K562 (cell line): ENCODE data around the gene PERP. TPM values are rescaled to one million over a fixed set of nuclear protein-coding genes. Genes with fewer than 3 reads are reported as not detected.

ENCODE experiments used
- ATAC-seq: fragments of 200-7000 bp; cut with Tn5 transposase; 3 replicates; pipeline ENCODE4 v1.9.1; 2020; ENCODE audit warnings: moderate library complexity
- BruUV-seq: library from RNA; stranded (reverse); fragments of 400-500 nt; replicated peaks from 2 replicates; lab custom pipeline; 2021; lab: Mats Ljungman, UMichigan
- CTCF ChIA-PET: fragments of 300-600 bp; formaldehyde crosslinking; extraction: SDS; loops from one replicate; lab custom pipeline; 2021; ENCODE audit warnings: low intra/inter-chr PET ratio; lab: Yijun Ruan, JAX
- POLR2A ChIA-PET: fragments of 300-600, 350-650 bp; sonication (Branson Sonifier 250); formaldehyde crosslinking; extraction: SDS; loops from one replicate; lab custom pipeline; 2021; ENCODE audit warnings: antibody characterized with exemption, inconsistent platforms; lab: Yijun Ruan, JAX
- DNase-seq, 4 experiments: peaks; one replicate each; pipeline versions ENCODE4 v3.0.0 to v3.0.0-alpha.2; 2011 to 2018; ENCODE audit warnings: low spot score in 3 of 4, mixed read lengths in 3 of 4; ENCODE audit errors: extremely low read depth in 1 of 4
- FAIRE-seq: peaks from 2 replicates; lab custom pipeline; 2011; peaks lifted over from hg19 to GRCh38; lab: Jason Lieb, UNC
- H2AFZ ChIP-seq: 2 replicates; pipeline ENCODE4 v1.6.0; 2011; ENCODE audit warnings: low read depth, low read length, control low read depth, inconsistent platforms
- H3K27ac ChIP-seq: fragments of 200-600 bp; 3 replicates; pipeline ENCODE4 v1.8.0; 2011; ENCODE audit warnings: low read depth, mild to moderate bottlenecking, control low read depth, inconsistent platforms, low read length, moderate library complexity, mixed read lengths; ENCODE audit errors: extremely low read depth
- H3K27me3 ChIP-seq, 2 experiments: fragments of 300-600 bp in 1 of 2; 2 replicates in 1 of 2; 3 replicates in 1 of 2; pipeline versions ENCODE4 v1.6.0 to v1.8.0; 2011; ENCODE audit warnings: inconsistent platforms in 2 of 2, low read length in 2 of 2, mild to moderate bottlenecking in 1 of 2, mixed read lengths in 1 of 2, moderate library complexity in 1 of 2; ENCODE audit not compliant: control insufficient read depth in 2 of 2, insufficient read depth in 2 of 2
- H3K36me3 ChIP-seq: fragments of 300-600 bp; 3 replicates; pipeline ENCODE4 v1.8.0; 2011; ENCODE audit warnings: mild to moderate bottlenecking, low read length, inconsistent platforms; ENCODE audit not compliant: control insufficient read depth, insufficient read depth
- H3K4me1 ChIP-seq, 2 experiments: fragments of 200-600 bp in 1 of 2; replicated peaks in 1 of 2; 2 replicates in 1 of 2; 3 replicates in 1 of 2; pipeline versions ENCODE4 v1.5.1 to v1.8.0; 2011; ENCODE audit warnings: inconsistent platforms in 2 of 2, low read length in 2 of 2, mild to moderate bottlenecking in 1 of 2, mixed read lengths in 1 of 2, moderate library complexity in 1 of 2; ENCODE audit not compliant: control insufficient read depth in 2 of 2, insufficient read depth in 2 of 2
- H3K4me2 ChIP-seq: 2 replicates; pipeline ENCODE4 v1.6.1; 2011; ENCODE audit warnings: low read length, control low read depth, inconsistent platforms, mixed read lengths; ENCODE audit not compliant: insufficient read depth
- H3K4me3 ChIP-seq: fragments of 200-600 bp; sonication (generic), shearing (Covaris generic); 2 replicates; pipeline ENCODE4 v1.5.1; 2016; ENCODE audit warnings: control low read depth, inconsistent platforms
- H3K79me2 ChIP-seq: fragments of 200-600 bp; 3 replicates; pipeline ENCODE4 v1.8.0; 2011; ENCODE audit warnings: low read length, inconsistent platforms; ENCODE audit not compliant: control insufficient read depth, insufficient read depth
- H3K9ac ChIP-seq, 2 experiments: 2 replicates each; pipeline versions ENCODE4 v1.6.0 to v1.6.1; 2011; ENCODE audit warnings: low read depth in 2 of 2, low read length in 2 of 2, control low read depth in 1 of 2, inconsistent platforms in 1 of 2, mild to moderate bottlenecking in 1 of 2, mixed read lengths in 1 of 2; ENCODE audit not compliant: insufficient read depth in 1 of 2
- H3K9me1 ChIP-seq: one replicate; pipeline ENCODE4 v1.6.0; 2011; ENCODE audit warnings: inconsistent platforms, mild to moderate bottlenecking, low read length, moderate library complexity; ENCODE audit not compliant: control insufficient read depth, insufficient read depth
- H3K9me3 ChIP-seq: replicated peaks from 2 replicates; pipeline ENCODE4 v1.5.1; 2011; ENCODE audit warnings: low read depth, low read length, inconsistent platforms; ENCODE audit not compliant: control insufficient read depth, insufficient read depth
- H4K20me1 ChIP-seq: replicated peaks from 2 replicates; pipeline ENCODE4 v1.6.1; 2011; ENCODE audit warnings: low read length, inconsistent platforms, mixed read lengths; ENCODE audit not compliant: control insufficient read depth, insufficient read depth
- CXXC5 ChIP-seq: fragments of 250-450 bp; sonication (Bioruptor Pico); IDR thresholded peaks from 2 replicates; pipeline ENCODE4 v1.8.0; 2022; ENCODE audit warnings: inconsistent platforms, mild to moderate bottlenecking, moderate library complexity
- DNMT1 ChIP-seq: fragments of 450-650 bp; IDR thresholded peaks from 2 replicates; pipeline ENCODE4 v1.6.1; 2016; ENCODE audit warnings: antibody characterized with exemption, mild to moderate bottlenecking
- MTA2 ChIP-seq: fragments of 450-650 bp; IDR thresholded peaks from 2 replicates; pipeline ENCODE4 v1.6.1; 2016; ENCODE audit warnings: low read depth
- TGIF2 ChIP-seq: sonication (generic); formaldehyde crosslinking; IDR thresholded peaks from 2 replicates; pipeline ENCODE4 v1.8.1; 2022; ENCODE audit warnings: mild to moderate bottlenecking, missing genetic modification reagents, moderate library complexity
- WGBS: fragments of 100-300 bp; shearing (Covaris generic); methylation state at CpG from one replicate; pipeline ENCODE4 v1.1.6; 2016; ENCODE audit warnings: low coverage, mixed read lengths; ENCODE audit not compliant: insufficient coverage; ENCODE audit errors: missing lambda C conversion rate; 5-methylcytosine and 5-hydroxymethylcytosine counted together
- in situ Hi-C: fragments of 300-500 bp; cut with MboI; formaldehyde crosslinking; loops from 4 replicates; pipeline ENCODE4 v1.15.0; 2018; ENCODE audit warnings: inconsistent platforms, mixed read lengths
- intact Hi-C: fragments of 100-400 bp; cut with micrococcal nuclease; formaldehyde crosslinking; loops from 2 replicates; pipeline ENCODE4 v1.14.2; 2022
- polyA plus RNA-seq, 8 experiments: library from polyadenylated mRNA; depleted of rRNA in 4 of 8; stranded (reverse) in 5 of 8; unstranded in 3 of 8; fragments of >200 nt; fragmentation: Nextera tagmentation in 2 of 8; fragmentation: Illumina TruSeq in 1 of 8; extraction: Ambion mirVana in 2 of 8; extraction: Trizol in 1 of 8; gene quantifications; 2 replicates each; pipeline versions ENCODE4 v1.2.1 to v1.2.3, GENCODE V29; 2011 to 2014; ENCODE audit warnings: inconsistent platforms in 1 of 8, missing spikeins in 1 of 8
- total RNA-seq, 7 experiments: library from RNA; depleted of rRNA in 6 of 7; stranded (reverse); fragments of >200 nt in 6 of 7; fragmentation: Illumina TruSeq in 2 of 7; extraction: Trizol in 2 of 7; gene quantifications; 2 replicates each; pipeline versions ENCODE4 v1.2.1 to v1.2.3, GENCODE V29; 2011 to 2021; ENCODE audit warnings: low replicate concordance in 1 of 7
- TF ChIP-seq, protein P1 (sequence below): fragments of 450-650 bp; formaldehyde crosslinking; IDR thresholded peaks from 2 replicates; pipeline ENCODE4 v1.4.0; 2020; ENCODE audit warnings: mild to moderate bottlenecking, mixed read lengths
- TF ChIP-seq, protein P2 (sequence below): sonication (generic); formaldehyde crosslinking; IDR thresholded peaks from 2 replicates; pipeline ENCODE4 v1.8.1; 2023; ENCODE audit warnings: mild to moderate bottlenecking, missing genetic modification reagents, moderate library complexity
- TF ChIP-seq, protein P3 (sequence below): fragments of 450-650 bp; IDR thresholded peaks from 2 replicates; pipeline ENCODE4 v1.6.1; 2016; ENCODE audit warnings: mild to moderate bottlenecking, moderate library complexity

Gene PERP
- total and polyA plus RNA-seq, 9 of the 15 experiments (the other 6 are each of a cell fraction or from before 2014, with no cell fraction given) = 0.01 to 0.27 (median 0.05) TPM; not detected in 2

DNA sequence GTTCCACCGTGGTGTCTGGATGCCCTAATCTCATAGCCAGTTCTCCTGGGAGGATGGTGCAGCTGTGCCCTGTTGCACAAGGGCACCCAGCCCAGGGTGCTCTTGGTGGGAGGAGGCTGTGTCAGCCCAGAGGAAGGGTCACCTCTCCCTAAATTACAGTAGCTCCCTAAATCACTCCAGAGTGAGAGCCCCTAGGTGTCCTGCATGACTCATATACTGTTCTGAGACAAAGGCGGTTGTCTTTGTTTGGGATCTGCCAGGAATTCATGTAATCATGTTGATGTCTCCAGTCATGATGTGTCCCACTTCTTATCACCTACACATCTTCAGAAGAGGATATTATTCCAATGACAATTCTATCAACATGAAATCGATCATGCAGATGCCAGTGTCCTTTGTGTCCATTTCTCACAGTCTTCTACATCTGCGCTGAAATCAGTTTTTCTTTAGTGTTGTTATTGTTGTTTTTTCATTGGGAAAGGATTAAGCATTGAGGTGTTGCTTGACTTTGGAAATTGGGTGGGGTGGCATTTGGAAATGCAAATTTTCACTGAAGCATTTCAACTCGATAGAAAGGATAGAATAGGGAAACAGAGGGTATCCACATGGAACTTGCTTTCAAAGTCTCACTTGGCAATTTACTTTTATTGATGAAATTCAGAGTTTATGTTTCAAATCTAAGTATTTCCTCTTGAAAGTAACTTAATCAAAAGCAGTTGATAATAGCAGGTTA is 19.5 kb downstream of the PERP start:
- no peak for FAIRE-seq
- in situ Hi-C loops (no loop called here), intact Hi-C loops (no loop called here)
- WGBS = under 1% methylated on average over 5 of the region's 5 CpGs
- H3K9ac ChIP-seq = no peak overlapping the region
- TF ChIP-seq, protein P1, sequence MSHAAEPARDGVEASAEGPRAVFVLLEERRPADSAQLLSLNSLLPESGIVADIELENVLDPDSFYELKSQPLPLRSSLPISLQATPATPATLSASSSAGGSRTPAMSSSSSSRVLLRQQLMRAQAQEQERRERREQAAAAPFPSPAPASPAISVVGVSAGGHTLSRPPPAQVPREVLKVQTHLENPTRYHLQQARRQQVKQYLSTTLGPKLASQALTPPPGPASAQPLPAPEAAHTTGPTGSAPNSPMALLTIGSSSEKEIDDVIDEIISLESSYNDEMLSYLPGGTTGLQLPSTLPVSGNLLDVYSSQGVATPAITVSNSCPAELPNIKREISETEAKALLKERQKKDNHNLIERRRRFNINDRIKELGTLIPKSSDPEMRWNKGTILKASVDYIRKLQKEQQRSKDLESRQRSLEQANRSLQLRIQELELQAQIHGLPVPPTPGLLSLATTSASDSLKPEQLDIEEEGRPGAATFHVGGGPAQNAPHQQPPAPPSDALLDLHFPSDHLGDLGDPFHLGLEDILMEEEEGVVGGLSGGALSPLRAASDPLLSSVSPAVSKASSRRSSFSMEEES = no peak
- no peak for TF ChIP-seq DNMT1
- no peak for TF ChIP-seq TGIF2 (CRISPR knock-in tag)
- no peak for TF ChIP-seq CXXC5 (CRISPR knock-in tag)
- no peak for TF ChIP-seq MTA2
- TF ChIP-seq, protein P2, sequence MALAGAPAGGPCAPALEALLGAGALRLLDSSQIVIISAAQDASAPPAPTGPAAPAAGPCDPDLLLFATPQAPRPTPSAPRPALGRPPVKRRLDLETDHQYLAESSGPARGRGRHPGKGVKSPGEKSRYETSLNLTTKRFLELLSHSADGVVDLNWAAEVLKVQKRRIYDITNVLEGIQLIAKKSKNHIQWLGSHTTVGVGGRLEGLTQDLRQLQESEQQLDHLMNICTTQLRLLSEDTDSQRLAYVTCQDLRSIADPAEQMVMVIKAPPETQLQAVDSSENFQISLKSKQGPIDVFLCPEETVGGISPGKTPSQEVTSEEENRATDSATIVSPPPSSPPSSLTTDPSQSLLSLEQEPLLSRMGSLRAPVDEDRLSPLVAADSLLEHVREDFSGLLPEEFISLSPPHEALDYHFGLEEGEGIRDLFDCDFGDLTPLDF (CRISPR knock-in tag) = no peak
- TF ChIP-seq, protein P3, sequence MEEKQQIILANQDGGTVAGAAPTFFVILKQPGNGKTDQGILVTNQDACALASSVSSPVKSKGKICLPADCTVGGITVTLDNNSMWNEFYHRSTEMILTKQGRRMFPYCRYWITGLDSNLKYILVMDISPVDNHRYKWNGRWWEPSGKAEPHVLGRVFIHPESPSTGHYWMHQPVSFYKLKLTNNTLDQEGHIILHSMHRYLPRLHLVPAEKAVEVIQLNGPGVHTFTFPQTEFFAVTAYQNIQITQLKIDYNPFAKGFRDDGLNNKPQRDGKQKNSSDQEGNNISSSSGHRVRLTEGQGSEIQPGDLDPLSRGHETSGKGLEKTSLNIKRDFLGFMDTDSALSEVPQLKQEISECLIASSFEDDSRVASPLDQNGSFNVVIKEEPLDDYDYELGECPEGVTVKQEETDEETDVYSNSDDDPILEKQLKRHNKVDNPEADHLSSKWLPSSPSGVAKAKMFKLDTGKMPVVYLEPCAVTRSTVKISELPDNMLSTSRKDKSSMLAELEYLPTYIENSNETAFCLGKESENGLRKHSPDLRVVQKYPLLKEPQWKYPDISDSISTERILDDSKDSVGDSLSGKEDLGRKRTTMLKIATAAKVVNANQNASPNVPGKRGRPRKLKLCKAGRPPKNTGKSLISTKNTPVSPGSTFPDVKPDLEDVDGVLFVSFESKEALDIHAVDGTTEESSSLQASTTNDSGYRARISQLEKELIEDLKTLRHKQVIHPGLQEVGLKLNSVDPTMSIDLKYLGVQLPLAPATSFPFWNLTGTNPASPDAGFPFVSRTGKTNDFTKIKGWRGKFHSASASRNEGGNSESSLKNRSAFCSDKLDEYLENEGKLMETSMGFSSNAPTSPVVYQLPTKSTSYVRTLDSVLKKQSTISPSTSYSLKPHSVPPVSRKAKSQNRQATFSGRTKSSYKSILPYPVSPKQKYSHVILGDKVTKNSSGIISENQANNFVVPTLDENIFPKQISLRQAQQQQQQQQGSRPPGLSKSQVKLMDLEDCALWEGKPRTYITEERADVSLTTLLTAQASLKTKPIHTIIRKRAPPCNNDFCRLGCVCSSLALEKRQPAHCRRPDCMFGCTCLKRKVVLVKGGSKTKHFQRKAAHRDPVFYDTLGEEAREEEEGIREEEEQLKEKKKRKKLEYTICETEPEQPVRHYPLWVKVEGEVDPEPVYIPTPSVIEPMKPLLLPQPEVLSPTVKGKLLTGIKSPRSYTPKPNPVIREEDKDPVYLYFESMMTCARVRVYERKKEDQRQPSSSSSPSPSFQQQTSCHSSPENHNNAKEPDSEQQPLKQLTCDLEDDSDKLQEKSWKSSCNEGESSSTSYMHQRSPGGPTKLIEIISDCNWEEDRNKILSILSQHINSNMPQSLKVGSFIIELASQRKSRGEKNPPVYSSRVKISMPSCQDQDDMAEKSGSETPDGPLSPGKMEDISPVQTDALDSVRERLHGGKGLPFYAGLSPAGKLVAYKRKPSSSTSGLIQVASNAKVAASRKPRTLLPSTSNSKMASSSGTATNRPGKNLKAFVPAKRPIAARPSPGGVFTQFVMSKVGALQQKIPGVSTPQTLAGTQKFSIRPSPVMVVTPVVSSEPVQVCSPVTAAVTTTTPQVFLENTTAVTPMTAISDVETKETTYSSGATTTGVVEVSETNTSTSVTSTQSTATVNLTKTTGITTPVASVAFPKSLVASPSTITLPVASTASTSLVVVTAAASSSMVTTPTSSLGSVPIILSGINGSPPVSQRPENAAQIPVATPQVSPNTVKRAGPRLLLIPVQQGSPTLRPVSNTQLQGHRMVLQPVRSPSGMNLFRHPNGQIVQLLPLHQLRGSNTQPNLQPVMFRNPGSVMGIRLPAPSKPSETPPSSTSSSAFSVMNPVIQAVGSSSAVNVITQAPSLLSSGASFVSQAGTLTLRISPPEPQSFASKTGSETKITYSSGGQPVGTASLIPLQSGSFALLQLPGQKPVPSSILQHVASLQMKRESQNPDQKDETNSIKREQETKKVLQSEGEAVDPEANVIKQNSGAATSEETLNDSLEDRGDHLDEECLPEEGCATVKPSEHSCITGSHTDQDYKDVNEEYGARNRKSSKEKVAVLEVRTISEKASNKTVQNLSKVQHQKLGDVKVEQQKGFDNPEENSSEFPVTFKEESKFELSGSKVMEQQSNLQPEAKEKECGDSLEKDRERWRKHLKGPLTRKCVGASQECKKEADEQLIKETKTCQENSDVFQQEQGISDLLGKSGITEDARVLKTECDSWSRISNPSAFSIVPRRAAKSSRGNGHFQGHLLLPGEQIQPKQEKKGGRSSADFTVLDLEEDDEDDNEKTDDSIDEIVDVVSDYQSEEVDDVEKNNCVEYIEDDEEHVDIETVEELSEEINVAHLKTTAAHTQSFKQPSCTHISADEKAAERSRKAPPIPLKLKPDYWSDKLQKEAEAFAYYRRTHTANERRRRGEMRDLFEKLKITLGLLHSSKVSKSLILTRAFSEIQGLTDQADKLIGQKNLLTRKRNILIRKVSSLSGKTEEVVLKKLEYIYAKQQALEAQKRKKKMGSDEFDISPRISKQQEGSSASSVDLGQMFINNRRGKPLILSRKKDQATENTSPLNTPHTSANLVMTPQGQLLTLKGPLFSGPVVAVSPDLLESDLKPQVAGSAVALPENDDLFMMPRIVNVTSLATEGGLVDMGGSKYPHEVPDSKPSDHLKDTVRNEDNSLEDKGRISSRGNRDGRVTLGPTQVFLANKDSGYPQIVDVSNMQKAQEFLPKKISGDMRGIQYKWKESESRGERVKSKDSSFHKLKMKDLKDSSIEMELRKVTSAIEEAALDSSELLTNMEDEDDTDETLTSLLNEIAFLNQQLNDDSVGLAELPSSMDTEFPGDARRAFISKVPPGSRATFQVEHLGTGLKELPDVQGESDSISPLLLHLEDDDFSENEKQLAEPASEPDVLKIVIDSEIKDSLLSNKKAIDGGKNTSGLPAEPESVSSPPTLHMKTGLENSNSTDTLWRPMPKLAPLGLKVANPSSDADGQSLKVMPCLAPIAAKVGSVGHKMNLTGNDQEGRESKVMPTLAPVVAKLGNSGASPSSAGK = no peak
- no peaks in the 10 kb centered on the region for H3K36me3 ChIP-seq
- no peak overlapping the region for H3K27ac ChIP-seq
- H3K4me1 ChIP-seq = no peaks in the 10 kb centered on the region; a peak in 1 of 5 replicates
- no peak for ATAC-seq
- no peak overlapping the region for H3K4me2 ChIP-seq
- no peaks in the 10 kb centered on the region for H3K9me1 ChIP-seq
- no peaks in the 10 kb centered on the region for H3K79me2 ChIP-seq
- POLR2A ChIA-PET = no interaction called here
- H3K4me3 ChIP-seq = no peak overlapping the region
- CTCF ChIA-PET = no interaction called here
- BruUV-seq = no TSS peak
- no peaks in the 10 kb centered on the region for H4K20me1 ChIP-seq
- H2AFZ ChIP-seq = no peak overlapping the region
- 0 out of 5 replicates have a peak, but pooled peaks cover 0 to 5% of the 10 kb centered on the region in 2 experiments for H3K27me3 ChIP-seq
- no peaks in the 10 kb centered on the region for H3K9me3 ChIP-seq
- DNase-seq = no peak
